NCI-H82 treated with DMSO at 0.1 percent for 48 hours (cell line): ENCODE measurements around the gene NRTN.
"Not testable (repeated sequence)": the region's sequence is repeated elsewhere in the genome, so short reads cannot be mapped to it uniquely, and the experiment has no call there.

ENCODE experiments used
- DNase-seq: peaks from one replicate; lab custom pipeline; 2025; ENCODE audit not compliant: unreplicated experiment; lab: John Stamatoyannopoulos, UW

Gene NRTN

GRCh38 chr19:5832527-5833216 is 27.8 kb downstream of the NRTN start:
- DNase-seq = no peak

DNA sequence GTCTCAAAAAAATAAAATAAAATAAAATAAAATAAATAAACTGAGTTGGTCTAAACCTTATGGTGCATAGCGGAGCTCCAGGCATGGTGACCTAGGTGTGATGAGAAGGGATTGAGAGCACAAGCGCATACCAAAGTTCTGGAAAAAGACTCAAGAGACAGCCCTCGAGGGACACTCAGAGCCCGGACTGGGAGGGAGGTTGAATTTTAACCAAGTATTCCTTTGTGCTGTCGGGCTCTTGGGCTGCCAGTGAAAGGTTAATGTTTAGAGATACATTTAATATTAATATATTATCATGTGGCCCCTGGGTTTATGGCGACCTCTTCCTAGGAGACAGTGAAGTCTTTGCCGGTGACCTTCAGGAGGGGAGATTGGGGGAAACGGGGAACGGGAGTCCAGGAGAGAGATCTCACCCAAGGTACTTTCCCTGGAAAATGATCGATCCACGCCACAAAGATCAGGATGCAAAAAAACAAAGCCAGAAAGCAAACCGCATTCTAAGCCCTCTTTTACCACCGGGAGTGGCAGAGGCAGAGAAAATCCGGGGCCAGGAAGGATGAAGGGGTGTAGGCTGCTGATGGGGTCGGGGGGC is 33.0 kb downstream of the NRTN start:
- no peak for DNase-seq

DNA sequence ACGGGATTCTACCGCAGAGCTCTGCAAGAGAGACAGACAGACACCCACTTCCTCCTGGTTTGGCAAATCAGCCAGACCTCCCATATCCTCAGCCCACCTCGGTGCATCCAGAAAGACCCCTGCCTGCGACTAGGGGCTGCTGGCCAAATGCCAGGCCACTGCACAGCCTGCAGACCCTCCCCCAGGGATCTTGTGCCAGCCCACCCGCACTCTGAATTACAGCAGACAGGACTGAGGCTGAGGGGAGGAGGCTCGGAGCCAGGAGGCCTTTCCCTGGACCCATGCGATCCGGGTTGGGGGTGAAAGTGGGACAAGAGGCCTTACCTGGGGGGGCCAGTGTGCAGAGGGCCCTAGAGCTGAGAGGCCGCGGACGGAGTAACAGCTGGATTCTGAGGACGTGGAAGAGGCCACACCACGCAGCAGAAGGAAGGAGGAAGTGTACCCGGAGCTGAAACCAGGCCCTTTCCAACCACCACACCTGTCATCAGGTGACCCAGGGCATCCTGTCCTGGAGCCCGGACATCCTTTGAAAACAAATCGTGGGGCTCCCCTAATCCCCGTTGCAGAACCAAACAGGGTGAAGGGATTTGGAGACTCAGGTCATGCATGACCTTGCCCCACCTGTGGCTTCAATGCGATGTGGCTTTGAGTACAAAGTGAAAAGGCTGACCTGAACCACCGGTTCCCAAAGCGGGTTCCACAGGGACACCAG is 33.6 kb downstream of the NRTN start:
- DNase-seq = no peak

DNA sequence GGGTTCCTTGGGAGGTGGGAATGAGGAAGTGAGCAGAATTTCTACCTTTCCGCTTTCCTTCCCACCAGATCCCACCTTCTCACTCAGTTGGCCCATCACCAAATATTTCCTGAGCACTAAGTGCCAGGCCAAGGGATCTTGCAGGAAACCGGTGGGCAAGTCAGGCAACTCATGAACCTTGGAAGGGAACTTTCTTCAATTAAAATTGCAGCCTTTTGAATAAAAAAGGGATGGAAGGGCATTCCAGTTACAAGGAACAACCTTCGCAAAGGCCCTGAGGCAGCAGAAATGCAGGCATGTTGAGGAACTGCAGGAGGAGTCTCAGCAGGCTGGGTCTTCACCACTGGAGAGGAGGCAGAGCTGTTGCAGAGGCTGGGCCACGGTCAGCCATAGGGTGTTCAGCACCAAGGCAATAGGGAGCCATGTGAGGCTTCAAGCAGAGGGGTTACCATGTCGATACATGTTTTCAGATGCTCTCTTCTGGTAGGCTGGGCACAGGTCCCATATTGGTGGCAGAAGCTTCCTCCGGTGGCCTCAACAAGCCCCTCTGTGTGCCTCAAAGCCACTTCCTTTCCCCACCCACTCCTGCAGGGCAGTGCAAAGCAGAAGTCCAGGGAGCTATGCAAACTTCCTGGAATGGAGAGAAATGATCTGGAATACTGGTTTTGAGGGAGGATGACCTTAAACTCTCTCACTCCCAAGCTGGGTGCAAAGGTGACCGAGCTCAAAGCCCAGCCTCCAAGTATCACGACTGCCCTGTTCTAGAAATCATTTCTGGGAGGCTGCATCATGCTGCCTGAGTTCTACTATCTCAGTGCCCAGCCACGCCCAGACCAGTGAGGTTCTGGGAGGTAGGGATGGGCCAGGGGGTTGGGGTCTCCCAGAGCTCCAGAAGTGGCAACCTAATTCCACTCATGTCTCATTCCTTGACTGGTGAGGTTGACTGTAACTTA is 34.5 kb downstream of the NRTN start, which contains the start of gene FUT6:
Gene FUT6, minus strand, starts transcription at position 638 of the 953 bp plus-strand sequence. CDS start 7,135 bp downstream, outside the sequence.
- no peak for DNase-seq

DNA sequence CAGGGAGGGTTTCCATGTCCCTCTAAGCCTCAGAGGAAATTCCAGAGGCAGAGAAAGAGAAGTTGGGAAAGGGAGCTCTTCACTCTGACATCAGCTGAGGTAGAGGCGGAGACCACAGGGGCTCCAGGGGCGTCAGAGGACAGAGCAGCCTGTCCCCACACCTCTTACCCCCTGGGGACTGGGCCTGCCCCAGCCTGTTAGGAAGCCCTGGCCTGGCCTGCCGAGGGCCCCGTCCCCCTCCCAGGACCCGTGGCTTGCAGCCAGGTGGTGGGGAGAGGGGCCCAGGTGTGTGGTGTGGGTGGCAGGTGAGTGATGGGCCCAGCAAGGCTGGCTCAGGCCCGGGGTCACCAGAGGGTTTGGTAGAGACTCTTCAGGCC is 36.9 kb downstream of the NRTN start:
- not testable (repeated sequence) for DNase-seq

DNA sequence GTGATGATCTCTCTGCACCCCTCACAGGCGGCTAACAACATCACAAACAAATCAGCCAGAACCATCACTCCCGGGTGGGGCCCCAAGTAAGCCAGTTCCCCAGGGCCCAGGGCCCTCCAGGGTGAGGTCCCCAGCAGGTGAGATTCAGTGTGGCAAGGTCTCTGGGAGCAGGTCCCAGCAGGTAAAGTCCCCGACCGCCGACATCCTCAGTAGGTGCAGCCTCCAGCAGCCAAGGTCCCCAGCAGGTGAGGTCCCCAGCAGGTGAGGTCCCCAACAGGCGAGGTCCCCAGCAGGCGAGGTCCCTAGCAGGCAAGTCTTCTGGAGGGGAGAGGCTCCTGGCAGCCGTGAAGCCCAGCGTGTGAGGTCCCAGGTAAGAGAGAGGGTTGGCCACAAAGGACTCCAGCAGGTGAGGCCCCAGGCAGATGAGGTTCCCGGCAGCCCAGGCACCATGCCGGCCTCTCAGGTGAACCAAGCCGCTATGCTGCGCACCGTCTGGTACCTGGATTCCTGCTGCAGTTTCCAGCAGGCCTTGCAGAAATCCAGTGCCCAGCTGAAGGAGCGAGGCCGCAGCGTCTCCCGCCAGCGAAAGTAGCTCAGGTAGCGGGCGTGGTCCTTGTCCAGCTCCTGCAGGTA is 38.5 kb downstream of the NRTN start:
- no peak for DNase-seq

GRCh38 chr19:5844456-5845433 is 39.9 kb downstream of the NRTN start:
- DNase-seq = no peak

- DNase-seq = not testable (repeated sequence)
Observed at GRCh38 chr19:5847846-5848245, 43.0 kb downstream of the NRTN start.

DNA sequence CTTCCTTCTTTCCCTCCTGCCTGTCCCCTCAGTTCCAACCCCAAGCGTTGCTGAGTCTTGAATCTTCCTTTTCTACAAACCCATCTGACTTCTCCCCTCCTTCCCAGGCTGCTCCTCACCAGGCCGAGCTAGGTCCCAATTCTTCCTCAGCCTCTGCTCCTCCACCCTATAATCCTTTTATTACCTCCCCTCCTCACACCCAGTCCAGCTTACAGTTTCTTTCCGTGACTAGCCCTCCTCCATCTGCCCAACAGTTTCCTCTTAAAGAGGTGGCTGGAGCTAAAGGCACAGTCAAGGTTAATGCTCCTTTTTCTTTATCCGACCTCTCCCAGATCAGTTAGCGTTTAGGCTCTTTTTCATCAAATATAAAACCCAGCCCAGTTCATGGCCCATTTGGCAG is 43.8 kb downstream of the NRTN start:
- peak; percentile 90 for DNase-seq

GRCh38 chr19:5850189-5850588 is 45.3 kb downstream of the NRTN start:
- DNase-seq = no peak

DNA sequence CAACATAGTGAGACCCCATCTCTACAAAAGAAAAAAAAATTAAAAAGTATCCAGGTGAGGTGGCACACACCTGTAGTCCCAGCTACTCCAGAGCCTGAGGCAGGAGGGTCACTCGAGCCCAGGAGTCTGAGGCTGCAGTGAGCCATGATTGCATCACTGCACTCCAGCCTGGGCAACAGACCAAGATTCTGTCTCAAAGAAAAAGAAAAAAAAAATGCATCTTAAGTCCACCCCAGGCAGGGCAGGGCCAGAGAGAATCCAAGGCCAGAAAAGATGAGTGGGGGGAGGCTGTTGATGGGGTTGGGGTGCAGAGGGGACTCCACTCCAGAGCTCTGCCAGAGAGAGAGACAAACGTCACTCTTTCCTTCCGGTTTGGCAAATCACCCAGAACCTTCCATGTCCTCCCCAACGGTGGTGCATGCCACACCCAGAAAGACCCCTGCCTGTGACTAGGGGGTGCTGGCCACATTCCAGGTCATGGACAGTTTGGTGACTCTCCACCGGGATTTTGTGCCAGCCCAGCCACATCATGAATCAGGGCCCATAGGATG is 46.0 kb downstream of the NRTN start:
- no peak for DNase-seq

GRCh38 chr19:5851302-5851701 is 46.4 kb downstream of the NRTN start, which contains the start of gene FUT3:
Gene FUT3, minus strand, starts transcription at chr19:5851449.
- no peak for DNase-seq

- DNase-seq = peak; percentile 35
Observed at GRCh38 chr19:5854121-5854520, 49.3 kb downstream of the NRTN start.

DNA sequence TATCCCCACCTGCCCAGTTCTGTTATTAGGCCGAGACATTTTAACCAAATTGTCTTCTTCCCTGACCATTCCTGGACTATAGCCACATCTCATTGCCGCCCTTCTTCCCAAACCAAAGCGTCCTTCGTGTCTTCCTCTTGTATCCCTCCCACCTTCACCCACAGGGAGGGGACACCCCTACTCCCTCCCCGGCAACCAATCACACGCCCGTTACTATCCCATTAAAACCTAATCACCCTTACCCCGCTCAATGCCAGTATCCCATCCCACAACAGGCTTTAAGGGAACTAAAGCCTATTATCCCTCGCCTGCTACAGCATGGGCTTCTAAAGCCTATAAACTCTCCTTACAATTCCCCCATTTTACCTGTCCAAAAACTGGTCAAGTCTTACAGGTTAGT is 50.3 kb downstream of the NRTN start:
- peak; percentile 79 for DNase-seq

DNA sequence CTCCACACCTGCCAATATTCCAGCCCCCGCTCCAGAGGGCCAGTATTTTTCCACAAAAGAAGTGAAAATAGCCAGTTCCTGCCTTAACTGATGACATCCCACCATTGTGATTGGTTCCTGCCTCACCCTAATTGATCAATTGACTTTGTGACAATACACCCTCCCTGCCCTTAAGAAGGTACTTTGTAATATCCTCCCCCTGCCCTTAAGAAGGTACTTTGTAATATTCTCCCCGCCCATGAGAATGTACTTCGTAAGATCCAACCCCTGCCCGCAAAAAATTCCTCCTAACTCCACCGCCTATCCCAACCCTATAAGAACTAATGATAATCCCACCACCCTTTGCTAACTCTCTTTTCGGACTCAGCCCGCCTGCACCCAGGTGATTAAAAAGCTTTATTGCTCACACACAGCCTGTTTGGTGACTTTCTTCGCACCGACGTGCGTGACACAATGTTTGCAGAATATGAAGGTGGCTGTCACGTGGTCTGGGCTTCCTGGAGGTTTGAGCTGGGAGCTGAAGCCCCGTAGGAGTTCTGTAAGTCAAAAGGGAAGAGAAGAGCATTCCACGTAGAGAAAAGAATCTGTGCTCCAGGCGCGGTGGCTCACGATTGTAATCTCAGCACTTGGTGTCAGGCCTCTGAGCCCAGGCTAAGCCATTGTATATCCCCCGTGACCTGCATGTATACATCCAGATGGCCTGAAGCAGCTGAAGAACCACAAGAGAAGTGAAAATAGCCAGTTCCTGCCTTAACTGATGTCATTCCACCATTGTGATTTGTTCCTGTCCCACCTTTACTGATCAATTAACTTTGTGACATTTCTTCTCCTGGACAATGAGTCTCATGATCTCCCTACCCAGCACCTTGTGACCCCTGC is 52.6 kb downstream of the NRTN start:
- DNase-seq = no peak

DNA sequence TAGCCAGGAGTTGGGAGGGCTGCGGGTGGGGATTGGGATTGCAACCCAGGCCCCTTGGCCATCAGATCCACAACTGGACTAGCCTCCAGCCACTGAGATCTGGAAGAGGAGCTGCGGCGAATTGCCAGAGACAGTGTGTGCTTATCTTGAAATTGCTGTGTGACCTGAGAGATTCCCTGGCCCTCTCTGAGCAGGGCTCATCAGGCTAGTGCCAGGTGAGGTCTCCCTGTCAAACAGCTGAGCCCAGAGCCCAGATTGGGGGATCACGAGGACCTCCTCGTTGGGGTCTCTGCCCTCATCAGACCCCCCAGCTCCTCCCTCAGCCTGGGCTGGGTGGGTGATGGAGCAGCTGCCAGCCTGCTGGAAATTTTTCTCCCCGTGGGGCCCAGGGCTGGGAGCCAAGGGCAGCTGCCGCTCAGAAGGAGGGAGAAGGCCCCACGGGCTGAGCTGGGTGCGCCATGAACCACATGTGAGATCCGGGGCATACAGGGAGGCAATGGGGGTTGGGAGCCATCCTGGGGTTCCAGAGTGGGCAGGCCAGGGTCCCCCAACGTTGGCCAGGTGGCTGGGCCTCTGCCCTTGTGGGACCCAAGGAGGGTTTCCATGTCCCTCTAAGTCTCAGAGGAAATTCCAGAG is 58.3 kb downstream of the NRTN start:
- no peak for DNase-seq

DNA sequence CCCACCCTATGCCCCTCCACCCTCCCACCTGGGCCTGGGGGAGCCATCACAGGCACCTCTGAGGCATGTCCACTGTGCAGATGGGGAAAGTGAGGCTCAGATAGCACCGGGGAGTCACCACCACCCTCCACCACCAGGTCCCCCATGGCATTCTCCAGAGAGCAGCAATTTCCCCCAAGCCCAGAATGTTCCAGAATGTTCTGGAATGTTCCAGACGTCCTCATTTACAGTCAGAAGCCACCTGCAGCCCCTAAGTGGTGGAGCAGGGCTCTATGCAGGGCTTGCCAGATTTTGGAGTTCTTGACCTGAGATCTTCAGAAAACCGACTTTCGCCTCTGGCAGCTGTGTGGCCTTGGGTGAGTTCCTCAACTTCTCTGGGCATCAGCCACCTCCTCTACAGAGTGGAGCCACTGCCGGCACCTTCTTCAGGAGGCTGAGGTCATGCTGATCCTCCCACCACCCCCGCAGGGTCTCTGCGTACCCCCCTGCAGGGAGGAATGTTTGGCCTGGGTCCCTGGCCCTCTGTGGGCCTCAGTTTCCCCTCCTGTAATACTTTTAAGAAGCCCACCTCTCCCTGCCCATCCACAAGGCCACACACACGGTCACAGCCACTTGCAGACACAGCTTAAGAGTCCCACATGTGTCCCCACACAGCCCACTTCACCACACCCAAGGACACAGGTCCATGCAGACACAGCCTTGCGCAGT is 59.3 kb downstream of the NRTN start:
- DNase-seq = no peak
